ENCODE results near the gene KBTBD12.

DNA sequence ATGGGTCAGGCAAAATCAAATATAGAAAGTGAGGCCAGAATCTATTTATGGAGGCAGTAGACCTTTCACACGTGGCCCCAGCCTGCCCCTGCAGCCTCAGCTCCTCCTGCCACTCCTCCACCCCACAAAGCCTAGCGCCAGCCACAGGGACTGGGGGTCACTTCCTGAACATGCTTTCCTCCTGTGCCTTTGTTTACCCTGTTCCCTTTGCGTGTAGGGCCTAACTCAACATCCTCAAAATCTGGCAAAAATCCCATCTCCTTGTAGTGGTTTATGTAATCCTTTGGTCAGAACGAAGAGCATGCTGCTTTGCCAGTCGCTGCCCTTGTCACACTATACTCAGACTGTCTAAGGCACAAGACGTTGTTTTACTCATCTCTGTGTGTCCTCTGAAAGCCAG is 39.6 kb downstream of the KBTBD12 start:
- TF ChIP-seq EZH2phosphoT487 (IDR thresholded peaks at IDR 0.05; ENCODE audit: insufficient read depth, low read depth), result no peak
- no peak for TF ChIP-seq EZH2 (IDR thresholded peaks at IDR 0.05; ENCODE audit: insufficient read depth, poor library complexity, severe bottlenecking)

Measured in GM23248 (cell line).